Measurements from ENCODE around the gene PREX1.

The PREX1 gene

DNA sequence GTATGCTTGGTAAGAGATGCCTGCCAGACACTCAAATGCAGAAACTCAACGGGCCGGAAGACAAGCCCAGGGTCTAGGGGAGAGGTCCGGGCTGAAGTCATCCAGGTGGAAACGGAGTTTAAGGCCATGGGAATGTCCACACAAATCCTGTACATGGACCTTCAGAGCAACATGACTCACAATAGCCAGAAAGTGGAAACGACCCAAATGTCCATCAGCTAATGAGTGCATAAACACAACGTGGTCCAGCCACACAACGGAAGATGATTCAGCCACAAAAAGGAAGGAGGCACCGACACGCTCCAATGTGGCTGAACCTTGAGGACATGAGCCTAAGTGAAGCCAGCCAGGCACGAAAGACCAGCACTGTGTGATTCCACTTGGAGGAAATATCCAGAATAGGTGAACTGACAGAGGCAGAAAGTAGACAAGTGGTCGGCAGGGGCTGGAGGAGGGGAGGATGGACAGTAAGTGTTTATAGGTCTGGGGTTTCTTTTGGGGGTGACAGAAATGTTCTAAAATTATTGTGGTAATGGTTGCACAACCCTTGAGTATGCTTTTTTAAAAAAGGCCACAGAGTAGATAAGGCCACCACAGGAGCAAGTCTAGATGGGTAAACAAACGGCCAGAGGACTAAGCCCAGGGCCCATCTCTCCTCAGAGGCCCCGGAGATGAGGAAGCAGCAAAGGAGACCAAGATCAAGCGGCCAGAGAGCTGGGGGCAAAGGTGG lies 105.6 kb downstream of the PREX1 start:
- DNase-seq = peak in 20 of 51 donors; percentile 23 to 56 (median 40)

- peak in 6 of 51 donors; percentile 23 to 41 (median 26) for DNase-seq
Measured at GRCh38 chr20:48721324-48722001, 106.3 kb downstream of the PREX1 start.

DNA sequence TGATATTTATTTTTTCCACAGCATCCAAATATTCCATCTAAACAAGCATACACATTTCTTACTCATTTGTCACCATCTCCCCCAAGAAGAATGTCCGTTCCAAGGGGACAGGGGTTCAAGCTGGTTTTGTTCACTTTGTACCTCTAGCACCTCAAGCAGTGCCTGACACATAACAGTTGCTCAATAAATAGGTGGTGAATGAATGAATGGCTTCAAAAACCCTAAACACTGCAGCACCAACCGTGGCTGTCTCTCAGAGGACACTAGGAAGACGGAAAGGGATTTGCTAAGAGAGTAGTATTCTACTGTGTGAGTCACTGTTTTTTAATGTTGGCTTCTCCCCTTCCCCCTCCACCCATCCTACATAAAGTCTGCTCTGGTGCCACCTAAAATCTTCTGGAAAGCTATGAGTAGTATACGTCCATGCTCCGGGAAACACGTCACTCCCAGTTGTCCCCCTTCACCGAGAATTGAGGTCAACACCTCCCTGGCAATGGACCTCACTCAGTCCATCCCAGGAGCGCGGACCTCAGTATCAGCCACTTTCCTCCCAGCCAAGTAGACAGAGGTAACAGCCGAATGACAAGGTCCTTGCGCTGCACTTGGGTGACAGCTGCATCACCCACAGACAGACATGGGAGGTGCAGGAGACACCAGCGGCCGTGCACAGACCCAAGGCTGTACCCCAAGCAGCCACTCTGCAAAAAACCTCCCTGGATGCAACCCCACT lies 107.4 kb downstream of the PREX1 start:
- no peak for DNase-seq

DNA sequence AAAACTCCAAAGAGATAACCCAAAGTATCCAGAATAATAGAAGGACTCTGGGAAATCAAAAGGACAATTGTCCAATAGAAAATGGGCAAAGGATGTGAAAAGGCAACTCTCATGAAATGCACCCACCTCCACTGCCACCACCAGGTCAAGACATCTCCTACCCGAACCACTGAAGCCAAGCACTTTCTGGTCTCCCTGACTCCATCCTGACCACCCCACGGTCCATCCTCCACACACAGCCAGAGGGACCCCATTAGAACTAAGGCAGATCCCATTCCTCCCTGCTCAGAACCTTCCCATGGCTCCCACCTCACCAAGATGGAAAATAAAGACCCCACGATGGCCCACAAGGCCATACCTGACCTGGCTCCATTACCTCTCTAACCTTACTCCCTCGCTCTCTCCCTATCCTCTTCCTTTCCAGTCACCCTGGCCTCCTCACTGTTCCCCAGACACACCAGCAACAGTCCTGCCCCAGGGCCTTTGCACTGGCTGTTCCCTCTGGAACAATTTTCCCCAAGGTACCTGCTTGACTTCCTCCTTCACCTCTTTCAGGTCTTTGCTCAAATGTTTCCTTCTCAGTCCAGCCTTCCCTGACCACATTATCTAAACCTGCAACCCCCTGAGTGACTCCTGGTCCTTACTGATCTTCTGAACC lies 108.1 kb downstream of the PREX1 start:
- DNase-seq = no peak

DNA sequence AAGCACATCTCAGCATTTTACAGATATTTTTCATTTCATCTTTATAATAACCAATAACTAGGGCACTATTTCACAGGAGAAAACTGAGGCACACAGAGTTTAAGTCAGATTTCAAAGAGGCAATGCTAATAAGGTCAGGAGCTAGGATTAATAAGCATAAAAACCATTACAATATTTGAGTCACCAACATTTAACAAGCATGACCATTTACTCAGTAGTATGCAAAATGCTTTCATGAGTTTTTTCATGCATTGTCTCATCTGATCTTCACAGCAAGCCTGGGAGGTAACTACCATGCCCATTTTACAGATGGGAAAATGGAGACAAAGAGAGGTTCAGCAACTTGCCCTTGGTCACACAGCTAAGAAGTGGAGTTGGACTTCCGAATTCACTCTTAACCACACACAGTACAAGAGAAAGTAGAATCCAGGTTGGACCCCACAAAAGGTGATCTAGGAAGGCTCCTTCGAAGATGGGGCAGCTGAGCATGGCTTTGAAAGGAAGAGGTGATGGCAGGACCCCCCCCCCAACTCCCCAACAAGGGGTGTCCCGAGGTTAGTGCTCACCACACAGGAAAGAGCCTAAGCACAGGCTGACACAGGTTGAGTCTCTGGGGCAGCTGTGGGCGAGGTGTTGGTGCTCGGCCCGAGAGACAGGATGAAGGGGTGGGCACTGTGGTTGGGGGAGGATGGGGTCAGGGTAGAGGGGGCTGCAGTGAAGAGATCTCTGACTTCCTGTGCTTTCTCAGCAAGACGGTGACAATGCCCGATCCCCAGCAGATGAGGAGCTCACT lies 108.8 kb downstream of the PREX1 start:
- DNase-seq = no peak

DNA sequence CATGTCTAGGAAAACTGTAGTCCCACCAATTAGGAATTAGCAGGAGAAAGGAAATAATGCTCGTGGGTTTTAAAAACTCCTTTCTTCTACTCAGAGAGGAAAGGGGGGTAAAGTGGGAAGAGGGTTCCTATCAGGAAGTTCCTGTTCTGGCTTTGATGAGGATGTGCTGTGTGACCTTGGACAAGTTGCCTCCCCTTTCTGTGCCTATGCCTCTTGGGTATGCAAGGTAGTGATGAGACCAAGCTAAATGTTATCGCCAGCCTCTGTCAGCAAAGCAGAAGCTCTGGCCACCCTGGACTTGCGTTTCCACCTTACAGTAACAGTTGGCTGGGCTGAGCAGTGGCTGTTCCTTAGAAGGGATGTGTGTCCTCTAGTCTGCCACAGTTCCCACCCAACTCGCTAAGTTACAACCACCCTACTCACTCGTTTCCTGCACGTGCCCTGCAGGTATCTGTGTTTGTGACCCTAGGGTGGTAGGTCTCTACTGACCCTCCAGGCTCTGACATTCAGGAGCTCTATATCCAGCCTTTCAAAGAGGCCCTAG lies 110.0 kb downstream of the PREX1 start:
- DNase-seq = no peak

DNA sequence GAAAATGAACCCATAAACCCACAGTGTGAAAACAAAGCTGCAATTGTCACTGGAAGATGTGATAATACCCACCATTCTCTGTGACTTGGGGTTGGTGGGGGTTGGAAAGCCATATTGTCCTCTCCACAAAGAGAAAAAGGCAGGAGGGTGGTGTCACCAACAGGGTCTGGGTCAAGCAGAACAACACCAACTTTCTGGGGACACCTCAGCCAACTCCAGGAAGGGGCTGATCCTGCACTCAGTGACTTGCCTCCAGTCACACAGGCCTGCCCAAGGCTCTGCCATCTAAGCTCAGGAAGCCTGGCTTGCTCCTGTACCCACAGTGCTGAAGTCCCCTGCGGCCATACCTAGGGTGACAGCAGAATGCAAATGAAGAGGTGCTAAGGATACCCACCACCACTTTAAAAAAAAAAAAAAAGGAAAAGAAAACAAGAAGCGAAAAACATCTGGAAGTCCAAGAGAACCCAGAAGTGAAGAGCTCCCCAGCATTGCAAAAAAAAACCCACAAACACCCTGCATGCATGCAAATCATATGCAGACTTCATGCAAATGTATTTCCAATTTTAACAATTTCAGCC lies 110.6 kb downstream of the PREX1 start:
- DNase-seq = peak in 6 of 51 donors; percentile 20 to 81 (median 42)

DNA sequence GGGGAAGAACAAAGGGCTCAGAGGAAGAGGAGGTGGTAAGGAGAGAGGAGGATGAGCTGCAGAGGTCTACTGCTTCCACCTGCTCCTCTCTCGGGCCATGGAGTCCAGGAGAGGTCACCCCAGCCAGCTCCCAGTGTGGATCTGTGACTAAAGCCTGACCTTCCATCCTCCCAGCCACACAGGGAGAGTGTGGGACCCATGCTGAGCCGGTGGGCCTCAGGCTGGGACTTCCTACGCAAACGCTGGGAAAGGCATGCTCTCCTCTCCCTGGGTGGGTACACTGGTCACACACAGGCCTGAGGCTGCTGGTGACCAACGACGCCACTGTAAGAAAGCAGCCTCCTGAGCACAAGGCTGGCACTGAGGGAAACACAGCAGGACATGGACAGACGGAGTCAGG lies 111.3 kb downstream of the PREX1 start:
- peak in 3 of 51 donors; percentile 27 to 81 (median 64) for DNase-seq

DNA sequence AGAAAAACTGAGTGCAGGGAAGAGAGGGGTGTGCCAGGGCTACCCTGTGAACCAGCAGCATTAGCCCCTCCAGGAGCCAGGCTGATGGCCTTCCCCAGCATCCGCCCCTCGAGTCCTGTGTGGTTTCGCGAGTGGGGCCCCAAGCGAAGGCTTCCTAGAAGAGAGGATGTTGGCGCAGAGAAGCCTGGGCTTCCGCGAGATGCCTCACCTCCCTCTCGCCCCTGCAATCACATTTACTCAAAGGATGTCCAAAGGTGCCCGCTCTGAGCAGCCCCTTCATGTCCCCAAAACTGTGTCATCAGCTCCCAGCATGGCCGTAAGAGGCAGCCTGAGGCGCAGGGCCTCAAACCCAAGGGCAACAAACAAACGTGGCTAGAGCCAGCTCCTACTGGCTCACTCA lies 111.7 kb downstream of the PREX1 start:
- no peak for DNase-seq

DNA sequence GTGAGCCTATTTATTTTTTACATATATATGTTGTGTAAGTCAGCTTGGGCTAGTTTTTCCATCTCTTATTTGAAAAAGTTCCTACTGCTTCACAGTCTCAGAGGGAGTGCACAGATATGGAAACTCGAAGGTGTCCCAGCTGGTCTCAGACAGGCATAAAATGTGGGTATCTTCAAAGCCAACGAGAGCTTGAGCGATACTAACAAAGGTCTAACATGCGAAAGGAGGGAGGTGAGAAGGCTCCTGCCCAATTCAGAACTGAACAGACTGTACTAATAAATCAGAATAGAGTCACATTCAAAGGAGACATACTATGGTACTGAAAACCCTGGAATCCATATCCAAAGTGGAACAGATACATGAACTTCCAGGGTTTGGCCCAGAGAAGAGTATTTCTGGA lies 113.0 kb downstream of the PREX1 start:
- no peak for DNase-seq

DNA sequence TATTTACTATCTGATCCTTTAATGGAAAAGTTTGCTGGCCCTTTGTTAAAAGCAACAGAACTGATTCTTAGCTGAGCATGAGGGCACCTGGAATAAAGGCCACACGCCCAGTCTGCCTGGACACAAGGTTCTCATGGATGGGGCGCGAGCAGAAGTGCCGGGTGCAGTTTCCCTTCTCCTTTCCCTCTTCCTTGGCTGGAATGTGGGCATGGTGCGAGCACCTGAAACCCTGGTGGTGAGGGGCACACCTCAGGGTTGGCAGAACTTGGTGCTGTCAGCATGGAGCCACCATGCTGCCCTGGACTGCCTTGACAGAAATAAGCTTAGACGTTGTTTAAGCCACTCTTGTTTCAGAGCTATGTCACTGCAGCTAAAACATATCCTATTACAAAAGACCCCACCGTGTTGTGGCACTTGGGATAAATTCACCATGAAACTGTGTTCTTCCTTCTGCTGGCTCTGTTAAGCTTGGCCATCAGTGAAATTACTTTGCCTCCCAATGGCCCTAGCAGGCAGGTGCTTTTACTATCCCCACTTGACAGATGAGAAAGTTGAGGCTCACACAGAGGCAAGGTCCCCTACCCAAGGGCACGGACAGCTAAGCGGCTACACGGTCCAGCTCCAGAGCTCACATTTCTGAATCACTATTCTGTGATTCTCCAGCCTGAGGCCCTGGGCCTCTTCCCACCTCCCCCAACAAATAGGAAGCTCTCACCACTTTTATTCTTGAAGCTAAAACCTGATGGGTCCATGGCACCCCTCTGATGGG lies 115.9 kb downstream of the PREX1 start:
- DNase-seq = no peak

GRCh38 chr20:48711044-48711428 lies 116.8 kb downstream of the PREX1 start:
- no peak for DNase-seq

GRCh38 chr20:48710341-48711043 lies 117.3 kb downstream of the PREX1 start:
- no peak for DNase-seq

DNA sequence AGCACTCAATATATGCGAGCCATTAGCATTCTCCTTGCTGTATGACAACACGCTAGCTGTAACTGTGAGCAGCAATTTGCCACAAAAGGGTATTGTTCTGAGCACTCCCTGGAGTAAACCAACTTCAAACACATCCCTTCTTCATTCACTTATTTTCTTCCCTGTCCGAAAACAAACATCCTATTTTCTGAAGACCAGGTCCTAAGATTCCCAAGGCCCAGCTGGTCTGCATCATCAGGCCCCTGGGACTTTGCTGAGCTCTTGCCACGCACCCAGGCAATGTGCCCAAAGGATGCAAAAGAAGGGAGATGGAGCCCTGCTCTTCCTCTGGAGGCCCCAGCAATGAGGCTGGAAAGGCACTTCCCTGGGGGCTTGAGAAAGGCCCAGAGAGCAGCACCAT lies 118.1 kb downstream of the PREX1 start:
- DNase-seq = peak in 6 of 51 donors; percentile 31 to 55 (median 42)

DNA sequence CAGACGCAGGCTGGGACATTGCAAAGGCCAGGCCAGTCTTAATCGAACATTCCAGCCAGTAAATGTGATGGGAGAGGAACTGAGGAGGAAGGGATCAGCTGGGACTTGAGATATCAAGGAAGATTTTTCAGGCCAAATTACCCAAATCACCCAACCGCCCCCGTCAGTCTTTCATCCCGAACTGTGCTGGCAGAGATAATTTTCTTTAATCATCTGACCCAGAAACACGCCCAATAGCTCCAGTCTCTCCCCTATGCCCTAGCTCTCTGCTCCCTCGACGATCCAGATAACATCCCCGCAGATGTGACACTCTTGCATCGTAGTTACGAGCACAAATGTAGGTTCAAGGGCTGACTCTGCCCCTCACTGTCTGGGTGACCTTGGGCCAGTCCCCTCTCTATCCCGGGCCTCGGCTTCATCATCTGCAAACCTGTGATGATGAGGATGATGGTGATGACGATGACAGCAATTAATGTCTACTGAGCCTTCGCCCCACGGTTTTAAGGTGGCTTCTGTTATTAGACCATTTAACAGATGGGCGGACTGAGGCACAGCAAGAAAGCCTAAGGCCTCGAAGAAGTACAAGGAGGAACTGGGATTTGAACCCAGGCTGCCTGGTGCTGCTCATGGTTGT lies 118.6 kb downstream of the PREX1 start:
- DNase-seq = no peak

DNA sequence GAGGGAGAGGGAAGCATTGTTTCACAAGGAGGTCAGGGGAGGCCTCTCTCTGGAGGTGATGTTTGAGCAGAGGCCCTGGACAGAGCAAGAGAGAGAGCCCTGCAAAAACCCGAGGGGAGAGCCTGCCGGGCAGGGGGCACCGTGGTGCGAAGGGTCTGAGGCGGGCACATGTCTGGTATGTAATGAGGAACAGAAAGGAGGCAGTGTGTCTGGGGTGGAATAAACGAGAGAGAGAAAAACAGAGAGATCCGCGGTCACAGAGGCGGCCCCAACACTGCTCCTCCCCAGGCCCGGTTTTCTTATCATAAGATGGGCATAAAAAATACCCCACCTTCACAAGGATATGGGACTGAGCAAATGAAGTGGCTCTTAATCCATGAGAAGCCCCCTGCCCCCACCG lies 119.2 kb downstream of the PREX1 start:
- DNase-seq = no peak

DNA sequence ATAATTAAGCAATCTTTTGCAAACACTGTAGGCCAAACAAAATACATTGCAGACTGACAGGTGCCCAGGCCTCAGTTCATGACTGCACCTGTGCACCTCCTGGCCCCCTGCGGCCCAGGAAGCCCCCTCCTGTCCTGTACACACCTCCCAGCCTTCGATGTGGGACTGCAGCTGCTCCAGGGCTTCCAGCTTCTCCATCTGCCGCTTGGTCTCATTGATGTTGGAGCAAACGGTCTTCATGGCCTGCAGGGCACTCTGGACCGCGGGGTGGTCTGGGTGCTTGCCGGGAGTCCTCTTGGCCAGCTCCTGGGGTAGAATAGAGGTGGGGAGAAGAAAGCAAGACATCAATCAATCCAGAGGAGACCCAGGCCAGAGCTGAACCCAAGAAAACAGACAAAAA lies 119.7 kb downstream of the PREX1 start:
- DNase-seq = no peak

- DNase-seq = peak in 1 of 51 donors; percentile 24
Measured at GRCh38 chr20:48706710-48707365, 121.0 kb downstream of the PREX1 start.

Data from hypothalamus (tissue), 51 donors.